Glutamatergic neuron (in vitro differentiated cells): ENCODE data around the gene AADACL4. TPM values are rescaled to one million over a fixed set of nuclear protein-coding genes. Genes with fewer than 3 reads are reported as not detected.

Experiments
- DNase-seq: peaks from one replicate; pipeline ENCODE4 v3.0.0; 2022
- H3K27ac Mint-ChIP-seq: one replicate; pipeline ENCODE4 v1.8.0; 2020; ENCODE audit warnings: mild to moderate bottlenecking, mixed read lengths, inconsistent platforms; ENCODE audit not compliant: unreplicated experiment
- H3K27me3 Mint-ChIP-seq: one replicate; pipeline ENCODE4 v1.8.0; 2020; ENCODE audit warnings: mild to moderate bottlenecking, moderate library complexity, mixed read lengths, inconsistent platforms; ENCODE audit not compliant: unreplicated experiment
- H3K36me3 Mint-ChIP-seq: one replicate; pipeline ENCODE4 v1.8.0; 2020; ENCODE audit warnings: mild to moderate bottlenecking, mixed read lengths, inconsistent platforms; ENCODE audit not compliant: unreplicated experiment
- H3K4me1 Mint-ChIP-seq: one replicate; pipeline ENCODE4 v1.8.0; 2020; ENCODE audit warnings: mild to moderate bottlenecking, low read depth, mixed read lengths, inconsistent platforms; ENCODE audit not compliant: unreplicated experiment
- H3K4me3 Mint-ChIP-seq: one replicate; pipeline ENCODE4 v1.8.0; 2020; ENCODE audit warnings: mild to moderate bottlenecking, mixed read lengths, inconsistent platforms; ENCODE audit not compliant: unreplicated experiment
- H3K9me3 Mint-ChIP-seq: one replicate; pipeline ENCODE4 v1.8.0; 2020; ENCODE audit warnings: mild to moderate bottlenecking, moderate library complexity, mixed read lengths, inconsistent platforms; ENCODE audit not compliant: unreplicated experiment
- CTCF ChIP-seq: fragments of 200-600 bp; sonication (generic); IDR thresholded peaks from one replicate; pipeline ENCODE4 v1.5.0; 2021; ENCODE audit not compliant: partially characterized antibody, unreplicated experiment
- total RNA-seq: library from RNA; stranded (reverse); fragmentation: NEBNext Ultra II Directional; extraction: Animal tissue kit (Norgen Biotek cat#: 25700); gene quantifications from one replicate; pipeline ENCODE4 v1.2.1, GENCODE V29; 2021; ENCODE audit not compliant: unreplicated experiment

Gene AADACL4
- total RNA-seq, 1 donor from 2014 or later: not detected

GRCh38 chr1:12629511-12629956 is 14.4 kb upstream of the AADACL4 start:
- peaks cover 7% of the 10 kb centered on the region for H3K27me3 Mint-ChIP-seq
- peaks cover 4% of the 10 kb centered on the region for H3K9me3 Mint-ChIP-seq
- H3K36me3 Mint-ChIP-seq: no peaks in the 10 kb centered on the region
- H3K27ac Mint-ChIP-seq: no peak overlapping the region
- no peak for TF ChIP-seq CTCF
- DNase-seq: no peak
- no peak overlapping the region for H3K4me3 Mint-ChIP-seq
- no peaks in the 10 kb centered on the region for H3K4me1 Mint-ChIP-seq

- H3K9me3 Mint-ChIP-seq: peaks cover 4% of the 10 kb centered on the region
- H3K36me3 Mint-ChIP-seq: peaks cover 2% of the 10 kb centered on the region
- no peak overlapping the region for H3K27ac Mint-ChIP-seq
- H3K27me3 Mint-ChIP-seq: peaks cover 7% of the 10 kb centered on the region
- no peak for TF ChIP-seq CTCF
- no peak overlapping the region for H3K4me3 Mint-ChIP-seq
- H3K4me1 Mint-ChIP-seq: no peaks in the 10 kb centered on the region
- DNase-seq: no peak
Observed at GRCh38 chr1:12629985-12630760, 13.7 kb upstream of the AADACL4 start.

GRCh38 chr1:12630946-12631530 is 12.8 kb upstream of the AADACL4 start:
- Mint-ChIP-seq H3K9me3 (peaks cover 2% of the 10 kb centered on the region), H3K4me1 (no peaks in the 10 kb centered on the region), H3K4me3 (no peak overlapping the region), H3K36me3 (peaks cover 5% of the 10 kb centered on the region), H3K27me3 (peaks cover 5% of the 10 kb centered on the region), H3K27ac (no peak overlapping the region)
- no peak for DNase-seq
- no peak for TF ChIP-seq CTCF

GRCh38 chr1:12631571-12631970 is 12.3 kb upstream of the AADACL4 start:
- H3K36me3 Mint-ChIP-seq: peaks cover 5% of the 10 kb centered on the region

More at GRCh38 chr1:12631571-12631970, 12.3 kb upstream of the AADACL4 start:
- TF ChIP-seq CTCF: no peak
- H3K27ac Mint-ChIP-seq: no peak overlapping the region
- H3K4me1 Mint-ChIP-seq: no peaks in the 10 kb centered on the region
- DNase-seq: no peak
- peaks cover 5% of the 10 kb centered on the region for H3K27me3 Mint-ChIP-seq
- H3K4me3 Mint-ChIP-seq: no peak overlapping the region
- H3K9me3 Mint-ChIP-seq: peaks cover 2% of the 10 kb centered on the region
